Naive thymus-derived CD4-positive, alpha-beta T cell (primary cell): Measurements from ENCODE around the gene SNED1. TPM values are rescaled to one million over a fixed set of nuclear protein-coding genes. Genes with fewer than 3 reads are reported as not detected.
A peak's percentile ranks its signal among the peaks of the same experiment; 100 is the strongest.

Source experiments
- ATAC-seq: fragments of 150-1000 bp; cut with Tn5 transposase; 2 replicates; pipeline ENCODE4 v1.10.0; 2021; ENCODE audit warnings: mild to moderate bottlenecking, moderate library complexity
- CTCF ChIA-PET: fragments of 350-600 bp; sonication (Branson Sonifier 250); formaldehyde crosslinking; loops from one replicate; lab custom pipeline; 2021; ENCODE audit warnings: antibody characterized with exemption; lab: Charles Lee
- POLR2A ChIA-PET: fragments of 350-600 bp; sonication (Branson Sonifier 250); formaldehyde crosslinking; loops from one replicate; lab custom pipeline; 2021; ENCODE audit warnings: antibody characterized with exemption, inconsistent platforms; lab: Charles Lee
- DNase-seq, 9 donors: peaks; one replicate each; pipeline versions ENCODE4 v3.0.0 to v3.0.0-alpha.2; 2020 to 2022; ENCODE audit warnings: mixed read lengths in 1 of 9
- H3K27ac ChIP-seq: one replicate; pipeline ENCODE4 v1.7.0; 2013; ENCODE audit warnings: mild to moderate bottlenecking, low read depth, low read length, moderate library complexity
- H3K27me3 ChIP-seq, 2 donors: one replicate each; pipeline ENCODE4 v1.7.0; 2013; ENCODE audit warnings: low read length in 2 of 2, mild to moderate bottlenecking in 2 of 2, moderate library complexity in 2 of 2; ENCODE audit not compliant: control insufficient read depth in 2 of 2, insufficient read depth in 2 of 2
- H3K36me3 ChIP-seq, 3 experiments: 1 replicate in 2 of 3; 2 replicates in 1 of 3; pipeline ENCODE4 v1.7.0; 2013; ENCODE audit warnings: low read length in 3 of 3, mild to moderate bottlenecking in 3 of 3, moderate library complexity in 1 of 3; ENCODE audit not compliant: insufficient read depth in 3 of 3, control insufficient read depth in 2 of 3
- H3K4me1 ChIP-seq, 2 donors: one replicate each; pipeline ENCODE4 v1.7.0; 2013; ENCODE audit warnings: low read length in 2 of 2, mild to moderate bottlenecking in 2 of 2, moderate library complexity in 1 of 2; ENCODE audit not compliant: control insufficient read depth in 2 of 2, insufficient read depth in 2 of 2
- H3K4me3 ChIP-seq: 2 replicates; pipeline ENCODE4 v1.7.0; 2013; ENCODE audit warnings: mild to moderate bottlenecking, low read length
- H3K9me3 ChIP-seq, 3 experiments: 1 replicate in 2 of 3; 2 replicates in 1 of 3; pipeline ENCODE4 v1.7.0; 2013; ENCODE audit warnings: low read length in 3 of 3; ENCODE audit not compliant: control insufficient read depth in 2 of 3
- H3K27ac Mint-ChIP-seq, 9 donors: one replicate each; pipeline ENCODE4 v1.8.0; 2020 to 2022; ENCODE audit warnings: mixed read lengths in 9 of 9, mild to moderate bottlenecking in 8 of 9, moderate library complexity in 5 of 9, inconsistent platforms in 2 of 9
- H3K27me3 Mint-ChIP-seq, 5 donors: one replicate each; pipeline ENCODE4 v1.8.0; 2021 to 2022; ENCODE audit warnings: mixed read lengths in 5 of 5, mild to moderate bottlenecking in 1 of 5
- H3K36me3 Mint-ChIP-seq, 5 donors: one replicate each; pipeline ENCODE4 v1.8.0; 2020 to 2022; ENCODE audit warnings: mixed read lengths in 5 of 5, mild to moderate bottlenecking in 3 of 5, inconsistent platforms in 1 of 5
- H3K4me1 Mint-ChIP-seq, 7 donors: one replicate each; pipeline ENCODE4 v1.8.0; 2020 to 2022; ENCODE audit warnings: mixed read lengths in 7 of 7, mild to moderate bottlenecking in 3 of 7, inconsistent platforms in 1 of 7
- H3K4me3 Mint-ChIP-seq, 10 donors: one replicate each; pipeline ENCODE4 v1.8.0; 2020 to 2022; ENCODE audit warnings: mild to moderate bottlenecking in 10 of 10, mixed read lengths in 10 of 10, moderate library complexity in 6 of 10, inconsistent platforms in 2 of 10
- H3K9me3 Mint-ChIP-seq, 11 donors: one replicate each; pipeline ENCODE4 v1.8.0; 2020 to 2022; ENCODE audit warnings: mixed read lengths in 11 of 11, mild to moderate bottlenecking in 4 of 11, inconsistent platforms in 1 of 11, moderate library complexity in 1 of 11
- intact Hi-C, 2 donors: fragments of 100-400 bp; cut with micrococcal nuclease; formaldehyde crosslinking; loops; one replicate each; pipeline ENCODE4 v1.15.1; 2023
- polyA plus RNA-seq, 2 donors: library from polyadenylated mRNA; unstranded; fragments of 300-500 nt; fragmentation: Illumina TruSeq; gene quantifications; one replicate each; pipeline ENCODE4 v1.2.3, GENCODE V29; 2021
- total RNA-seq, 6 experiments: library from RNA in 5 of 6; stranded (reverse) in 5 of 6; gene quantifications; 1 replicate in 5 of 6; 2 replicates in 1 of 6; pipeline ENCODE4 v1.2.3 and lab custom pipeline; 2021 to 2026

SNED1 gene
- total and polyA plus RNA-seq, 7 experiments from 2014 or later: 1.0 to 120 (median 32.9) TPM

- no peak for DNase-seq
- Mint-ChIP-seq H3K4me1 (peaks cover 6 to 40% (median 19%) of the 10 kb centered on the region in 7 donors), H3K36me3 (peaks cover 4 to 15% (median 11%) of the 10 kb centered on the region in 5 donors), H3K27me3 (peaks cover 0 to 40% (median 12%) of the 10 kb centered on the region in 5 donors), H3K4me3 (peak overlapping the region in 1 of 10 donors; percentile 12), H3K9me3 (peaks cover 0 to 33% (median 15%) of the 10 kb centered on the region in 11 donors), H3K27ac (no peak overlapping the region)
- H3K4me1 ChIP-seq: peaks cover 0 to 2% of the 10 kb centered on the region in 2 donors
- peaks cover 0 to 18% (median 8%) of the 10 kb centered on the region in 3 experiments for H3K9me3 ChIP-seq
- no peaks in the 10 kb centered on the region for H3K27me3 ChIP-seq
- intact Hi-C loops: no loop called here
- ChIA-PET POLR2A (interaction anchor here (0.7 kb wide), 1 partner anchor 82 kb away, joined by 3 read pairs; no protein-coding TSS in a partner anchor), CTCF (no interaction called here)
- no peak overlapping the region for H3K27ac ChIP-seq
- no peak overlapping the region for H3K4me3 ChIP-seq
- no peak for ATAC-seq
- no peaks in the 10 kb centered on the region for H3K36me3 ChIP-seq
Observed at GRCh38 chr2:241003830-241004564, 5.6 kb downstream of the SNED1 start.

GRCh38 chr2:241005569-241005968, 7.2 kb downstream of the SNED1 start:
- no peak for ATAC-seq
- no peak overlapping the region for H3K4me3 ChIP-seq
- no peaks in the 10 kb centered on the region for H3K27me3 ChIP-seq
- H3K9me3 ChIP-seq: peaks cover 0 to 18% (median 8%) of the 10 kb centered on the region in 3 experiments
- ChIA-PET CTCF (no interaction called here), POLR2A (no interaction called here)
- intact Hi-C loops: no loop called here
- H3K4me1 ChIP-seq: peaks cover 3 to 17% of the 10 kb centered on the region in 2 donors
- Mint-ChIP-seq H3K27ac (no peak overlapping the region), H3K4me1 (peaks cover 13 to 34% (median 27%) of the 10 kb centered on the region in 7 donors), H3K4me3 (no peak overlapping the region), H3K27me3 (peaks cover 0 to 29% (median 2%) of the 10 kb centered on the region in 5 donors), H3K9me3 (peaks cover 0 to 33% (median 15%) of the 10 kb centered on the region in 11 donors), H3K36me3 (peaks cover 4 to 15% (median 11%) of the 10 kb centered on the region in 5 donors)
- no peak for DNase-seq
- no peak overlapping the region for H3K27ac ChIP-seq
- H3K36me3 ChIP-seq: no peaks in the 10 kb centered on the region

- no peak overlapping the region for H3K4me3 ChIP-seq
- no peaks in the 10 kb centered on the region for H3K27me3 ChIP-seq
- no peaks in the 10 kb centered on the region for H3K36me3 ChIP-seq
- peaks cover 0 to 33% (median 15%) of the 10 kb centered on the region in 11 donors for H3K9me3 Mint-ChIP-seq
- POLR2A ChIA-PET: no interaction called here
- H3K4me3 Mint-ChIP-seq: peak overlapping the region in 1 of 10 donors; percentile 20
- H3K27ac Mint-ChIP-seq: peak overlapping the region in 2 of 9 donors; percentile 8 to 33
- ATAC-seq: no peak
- H3K9me3 ChIP-seq: peaks cover 0 to 18% (median 8%) of the 10 kb centered on the region in 3 experiments
- intact Hi-C loops: no loop called here
- CTCF ChIA-PET: no interaction called here
- H3K36me3 Mint-ChIP-seq: peaks cover 4 to 15% (median 11%) of the 10 kb centered on the region in 5 donors
- no peak overlapping the region for H3K27ac ChIP-seq
- DNase-seq: no peak
- peaks cover 13 to 36% (median 27%) of the 10 kb centered on the region in 7 donors for H3K4me1 Mint-ChIP-seq
- peaks cover 3 to 26% of the 10 kb centered on the region in 2 donors for H3K4me1 ChIP-seq
- H3K27me3 Mint-ChIP-seq: peaks cover 0 to 23% (median 0%) of the 10 kb centered on the region in 5 donors
Observed at GRCh38 chr2:241006412-241006811, 8.0 kb downstream of the SNED1 start.

- ATAC-seq: no peak
- Mint-ChIP-seq H3K36me3 (peaks cover 4 to 15% (median 11%) of the 10 kb centered on the region in 5 donors), H3K9me3 (peaks cover 0 to 33% (median 15%) of the 10 kb centered on the region in 11 donors), H3K4me3 (peak overlapping the region in 1 of 10 donors; percentile 20), H3K27ac (peak overlapping the region in 1 of 9 donors; percentile 67), H3K4me1 (peaks cover 14 to 41% (median 30%) of the 10 kb centered on the region in 7 donors), H3K27me3 (peaks cover 0 to 23% (median 0%) of the 10 kb centered on the region in 5 donors)
- no peaks in the 10 kb centered on the region for H3K27me3 ChIP-seq
- POLR2A ChIA-PET: interaction anchor here (2.4 kb wide), 1 partner anchor 88 kb away, joined by 5 read pairs; no protein-coding TSS in a partner anchor
- no peak overlapping the region for H3K27ac ChIP-seq
- intact Hi-C loops: no loop called here
- no peak for DNase-seq
- H3K9me3 ChIP-seq: peaks cover 0 to 18% (median 8%) of the 10 kb centered on the region in 3 experiments
- H3K4me1 ChIP-seq: peaks cover 3 to 33% of the 10 kb centered on the region in 2 donors
- no peak overlapping the region for H3K4me3 ChIP-seq
- CTCF ChIA-PET: no interaction called here
- H3K36me3 ChIP-seq: no peaks in the 10 kb centered on the region
Observed at GRCh38 chr2:241007111-241007510, 8.7 kb downstream of the SNED1 start.

- DNase-seq (peak in 1 of 9 donors; percentile 20), ATAC-seq (no peak)
- Histone ChIP-seq H3K4me1 (peaks cover 3 to 36% of the 10 kb centered on the region in 2 donors), H3K36me3 (no peaks in the 10 kb centered on the region), H3K4me3 (no peak overlapping the region), H3K27ac (no peak overlapping the region), H3K9me3 (peaks cover 0 to 17% (median 8%) of the 10 kb centered on the region in 3 experiments), H3K27me3 (no peaks in the 10 kb centered on the region)
- peak overlapping the region in 7 of 9 donors; percentile 43 to 94 (median 86) for H3K27ac Mint-ChIP-seq
- H3K36me3 Mint-ChIP-seq: peaks cover 4 to 15% (median 11%) of the 10 kb centered on the region in 5 donors
- peak overlapping the region in 2 of 10 donors; percentile 77 to 95 for H3K4me3 Mint-ChIP-seq
- ChIA-PET POLR2A (interaction anchor here (0.9 to 2.4 kb wide), 3 partner anchors 12 to 143 kb away, joined by 3 to 5 read pairs (median 4); no protein-coding TSS in a partner anchor), CTCF (no interaction called here)
- peaks cover 0 to 26% (median 0%) of the 10 kb centered on the region in 5 donors for H3K27me3 Mint-ChIP-seq
- peaks cover 0 to 33% (median 15%) of the 10 kb centered on the region in 11 donors for H3K9me3 Mint-ChIP-seq
- intact Hi-C loops: no loop called here
- peaks cover 16 to 47% (median 39%) of the 10 kb centered on the region in 7 donors for H3K4me1 Mint-ChIP-seq
Observed at GRCh38 chr2:241007880-241008710, 9.7 kb downstream of the SNED1 start.

- peaks cover 0 to 26% (median 0%) of the 10 kb centered on the region in 5 donors for H3K27me3 Mint-ChIP-seq
- H3K4me3 ChIP-seq: no peak overlapping the region
Observed at GRCh38 chr2:241008711-241009121, 10.3 kb downstream of the SNED1 start.

More at GRCh38 chr2:241008711-241009121, 10.3 kb downstream of the SNED1 start:
- CTCF ChIA-PET: interaction anchor here (1.2 kb wide), 1 partner anchor 26 kb away, joined by 5 read pairs; no protein-coding TSS in a partner anchor
- no peak overlapping the region for H3K27ac ChIP-seq
- H3K27me3 ChIP-seq: no peaks in the 10 kb centered on the region
- peaks cover 0 to 11% (median 5%) of the 10 kb centered on the region in 3 experiments for H3K9me3 ChIP-seq
- H3K36me3 ChIP-seq: no peaks in the 10 kb centered on the region
- H3K4me3 Mint-ChIP-seq: peak overlapping the region; percentile 50 to 95 (median 74)
- H3K9me3 Mint-ChIP-seq: peaks cover 0 to 26% (median 12%) of the 10 kb centered on the region in 11 donors
- peak overlapping the region; percentile 80 to 94 (median 90) for H3K27ac Mint-ChIP-seq
- POLR2A ChIA-PET: interaction anchor here (0.9 to 2.4 kb wide), 4 partner anchors 13 to 142 kb away, joined by 3 to 5 read pairs (median 4); no protein-coding TSS in a partner anchor
- intact Hi-C loops: no loop called here
- ATAC-seq (no peak), DNase-seq (no peak)
- H3K36me3 Mint-ChIP-seq: peaks cover 4 to 13% (median 10%) of the 10 kb centered on the region in 5 donors
- peaks cover 16 to 47% (median 40%) of the 10 kb centered on the region in 7 donors for H3K4me1 Mint-ChIP-seq
- peaks cover 3 to 36% of the 10 kb centered on the region in 2 donors for H3K4me1 ChIP-seq
